GM12875 (cell line): ENCODE measurements around the gene TUBB2B.
A peak's percentile ranks its signal among the peaks of the same experiment; 100 is the strongest.

ENCODE experiments used
- H3K4me3 ChIP-seq: one replicate; pipeline ENCODE4 v1.5.1; 2011; ENCODE audit warnings: low read depth, low read length, control low read depth
- CTCF ChIP-seq: IDR thresholded peaks from 2 replicates; pipeline ENCODE4 v1.5.1; 2011; ENCODE audit warnings: low read depth, mild to moderate bottlenecking, control low read depth, inconsistent platforms, low read length, moderate library complexity, borderline replicate concordance; ENCODE audit not compliant: insufficient read depth

TUBB2B gene

GRCh38 chr6:3228771-3229565 is 1.5 kb upstream of the TUBB2B start:
- TF ChIP-seq CTCF: no peak
- no peak overlapping the region for H3K4me3 ChIP-seq

DNA sequence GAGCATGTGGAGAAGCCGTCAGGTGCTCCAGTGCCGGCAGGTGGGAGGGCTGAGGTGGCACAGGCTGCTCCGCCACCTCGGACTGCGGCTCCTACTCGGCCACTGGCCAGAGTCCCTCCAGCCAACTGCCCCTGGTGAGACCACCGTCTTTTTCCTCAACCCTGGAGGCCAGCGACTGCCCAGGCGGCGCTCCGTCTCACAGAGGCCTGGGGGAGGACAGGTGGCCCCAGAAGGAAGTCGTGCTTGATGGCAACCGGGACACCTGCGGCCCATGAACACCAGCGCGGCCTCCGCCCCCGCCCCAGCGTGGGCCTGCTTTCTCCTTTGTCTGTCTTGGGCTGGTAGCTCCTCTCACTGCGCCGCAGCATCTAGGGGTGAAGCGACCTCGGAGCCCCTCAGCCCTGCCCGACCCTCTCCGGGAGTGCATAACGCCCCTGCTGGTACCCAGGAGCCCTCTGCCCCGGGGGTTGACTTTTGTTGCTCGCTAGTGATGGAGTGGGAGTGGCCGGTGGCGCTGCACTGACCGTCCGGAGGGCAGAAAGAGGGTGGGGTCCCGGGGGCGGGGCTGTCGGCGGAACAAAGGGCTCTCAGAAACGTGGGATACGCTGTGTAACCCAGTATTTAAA is 706 bp upstream of the TUBB2B start:
- H3K4me3 ChIP-seq: peak overlapping the region; percentile 40
- TF ChIP-seq CTCF: 0 out of 2 replicates have a peak, but pooled peaks have one; percentile 1

DNA sequence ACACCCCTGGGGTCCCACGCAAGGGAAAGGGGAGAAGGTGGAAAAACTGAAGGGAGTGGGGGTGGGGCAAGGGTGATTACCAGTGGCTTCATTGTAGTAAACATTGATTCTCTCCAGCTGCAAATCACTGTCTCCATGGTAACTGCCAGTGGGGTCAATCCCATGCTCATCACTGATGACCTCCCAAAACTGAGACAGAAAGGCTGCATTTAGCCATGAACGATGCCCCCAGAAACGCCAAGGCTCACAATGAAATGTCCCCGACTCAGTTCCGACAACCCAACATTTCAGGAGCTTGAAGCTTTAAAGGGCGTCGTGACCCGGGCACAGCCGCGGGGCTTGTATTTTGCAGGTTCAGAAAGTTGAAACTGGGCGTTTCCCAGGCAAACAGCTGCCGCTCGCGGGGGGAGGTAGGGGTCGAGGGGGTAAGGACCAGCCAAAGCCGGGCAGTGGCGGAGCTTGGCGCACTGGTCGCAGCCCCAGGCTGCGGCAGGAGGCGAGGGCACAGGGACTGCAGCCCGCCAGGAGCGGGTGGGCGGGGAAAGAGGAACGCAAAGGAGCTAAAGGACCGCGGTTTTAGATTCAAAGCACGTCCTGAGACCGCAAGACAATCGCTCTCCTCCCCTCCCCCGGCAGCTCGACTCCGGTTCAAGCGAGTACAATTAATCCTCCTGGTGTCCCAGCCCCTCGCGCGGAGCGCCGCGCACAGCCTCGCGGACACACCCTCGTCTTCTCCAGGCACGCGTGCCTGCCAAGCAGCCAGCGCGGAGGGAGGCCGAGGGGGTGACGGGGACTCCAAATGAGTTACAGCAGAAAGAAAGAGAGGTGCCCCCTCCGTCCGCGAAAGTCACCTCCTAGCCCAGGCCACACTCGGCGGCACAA is 731 bp downstream of the TUBB2B start:
- peak overlapping the region; percentile 46 for H3K4me3 ChIP-seq
- no peak for TF ChIP-seq CTCF

DNA sequence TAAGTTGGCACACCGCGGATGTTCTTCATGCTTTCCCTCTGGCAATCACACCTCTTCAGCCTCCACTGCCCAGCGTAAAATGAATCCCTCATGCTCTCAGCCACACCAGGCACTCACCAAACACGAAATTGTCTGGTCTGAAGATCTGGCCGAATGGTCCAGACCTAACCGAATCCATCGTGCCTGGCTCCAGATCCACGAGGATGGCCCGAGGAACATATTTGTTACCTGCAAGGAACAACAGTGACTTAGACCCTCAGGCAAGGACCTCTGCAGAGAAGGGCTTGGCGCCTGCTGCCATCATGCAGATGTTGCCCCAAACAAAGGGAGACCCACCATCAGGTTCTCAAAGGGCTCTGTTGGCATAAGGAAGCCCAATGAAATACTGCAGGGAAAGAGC is 1.4 kb downstream of the TUBB2B start:
- TF ChIP-seq CTCF: no peak
- no peak overlapping the region for H3K4me3 ChIP-seq

DNA sequence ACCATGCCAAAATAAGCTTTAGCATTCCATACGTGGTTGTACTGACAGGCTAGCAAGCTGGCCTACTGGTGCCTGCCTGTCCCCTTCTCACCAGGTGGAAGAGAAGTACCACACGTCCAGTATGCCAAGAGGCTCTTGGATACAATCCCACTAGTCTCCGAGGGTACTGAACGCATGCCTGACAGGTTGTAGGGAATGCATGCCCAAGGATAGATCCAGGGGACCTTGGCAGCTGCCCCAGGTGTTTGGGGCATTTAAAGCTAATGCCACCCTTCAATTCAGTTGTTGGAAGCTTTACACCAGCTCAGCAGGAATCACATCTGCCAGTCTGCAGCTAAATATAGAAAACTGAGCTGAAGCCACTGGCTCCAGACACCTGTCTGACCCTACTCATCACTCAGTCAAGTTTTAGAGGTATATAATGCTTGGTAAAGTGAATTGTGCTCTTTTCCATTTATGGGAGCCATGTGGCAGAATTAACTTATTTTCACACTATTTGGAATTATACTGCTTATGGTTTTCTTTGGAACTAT is 4.9 kb downstream of the TUBB2B start:
- TF ChIP-seq CTCF: no peak

GRCh38 chr6:3221578-3221977 is 5.9 kb downstream of the TUBB2B start:
- no peak overlapping the region for H3K4me3 ChIP-seq
- no peak for TF ChIP-seq CTCF

More for the DNA sequence above, 4.9 kb downstream of the TUBB2B start:
- no peak overlapping the region for H3K4me3 ChIP-seq
